CD4-positive, alpha-beta T cell treated with Interleukin-15 for 1 hour (primary cell): ENCODE measurements around the gene TINAGL1.

Experiments
- DNase-seq: peaks from one replicate; pipeline ENCODE4 v3.0.0-alpha.2; 2020

The TINAGL1 gene

DNA sequence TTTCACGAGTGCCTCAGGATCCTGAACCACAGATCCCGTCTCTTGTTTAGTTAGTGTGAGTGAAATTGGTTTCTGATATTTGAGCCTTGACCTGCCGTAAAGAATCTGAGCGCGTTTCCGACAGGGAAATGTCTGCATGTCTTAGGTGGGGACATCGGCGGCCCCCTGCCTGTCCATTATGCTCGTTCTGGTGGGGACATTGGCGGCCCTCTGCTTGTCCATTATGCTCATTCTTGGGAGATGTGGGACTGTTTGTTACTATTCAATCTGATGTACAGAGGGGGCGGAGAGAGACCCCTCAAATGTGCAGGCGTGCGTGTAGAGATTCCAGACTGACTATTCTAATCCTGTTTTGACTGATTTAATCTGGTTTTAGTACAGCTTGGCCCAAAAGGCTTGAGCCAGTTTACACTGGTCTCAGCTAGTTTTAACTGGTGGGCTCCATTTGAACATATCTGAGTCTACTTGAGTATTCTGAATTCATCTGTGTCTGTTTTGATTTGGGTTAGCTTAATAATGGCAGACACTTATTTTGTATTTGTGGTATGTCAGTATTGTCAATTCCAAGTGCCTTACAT, 6.6 kb upstream of the TINAGL1 start:
- no peak for DNase-seq

DNA sequence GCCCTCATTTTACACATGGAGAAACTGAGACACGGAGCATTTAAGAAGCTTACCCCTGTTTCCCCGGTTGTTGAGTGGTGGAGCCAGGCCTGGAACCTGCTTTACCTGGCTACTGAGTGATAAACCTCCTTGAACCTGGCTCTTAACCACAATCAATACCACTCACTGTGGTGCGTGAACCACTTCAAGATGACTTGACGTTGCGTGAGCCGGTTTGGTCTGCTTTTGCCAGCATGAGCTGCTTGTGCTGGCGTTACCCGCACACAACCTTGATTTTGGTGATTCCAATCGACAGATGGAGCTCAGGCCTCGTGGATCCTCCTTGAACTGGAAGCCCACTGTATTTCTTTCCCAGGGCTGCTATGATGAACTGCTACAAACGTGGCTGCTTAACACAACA, 6.1 kb upstream of the TINAGL1 start:
- DNase-seq, result no peak

DNA sequence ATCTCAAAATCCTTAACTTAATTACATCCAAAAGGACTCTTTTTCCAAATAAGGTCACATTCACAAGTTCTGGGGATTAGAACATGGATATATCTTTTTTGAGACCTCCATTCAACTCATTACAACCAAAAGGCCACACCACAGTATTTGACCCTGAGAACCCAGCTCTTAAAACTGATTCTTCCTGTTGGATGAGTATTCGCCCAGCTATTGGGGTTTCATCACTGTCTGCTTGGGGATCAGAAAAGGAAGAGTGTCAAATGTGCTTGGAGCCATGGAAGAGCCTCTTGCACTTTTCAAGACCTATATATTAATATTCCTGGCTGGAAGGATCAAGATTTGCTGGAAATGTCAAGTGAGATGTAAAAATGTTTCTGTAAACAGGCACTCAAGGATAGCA, 5.4 kb upstream of the TINAGL1 start:
- DNase-seq, result no peak

DNA sequence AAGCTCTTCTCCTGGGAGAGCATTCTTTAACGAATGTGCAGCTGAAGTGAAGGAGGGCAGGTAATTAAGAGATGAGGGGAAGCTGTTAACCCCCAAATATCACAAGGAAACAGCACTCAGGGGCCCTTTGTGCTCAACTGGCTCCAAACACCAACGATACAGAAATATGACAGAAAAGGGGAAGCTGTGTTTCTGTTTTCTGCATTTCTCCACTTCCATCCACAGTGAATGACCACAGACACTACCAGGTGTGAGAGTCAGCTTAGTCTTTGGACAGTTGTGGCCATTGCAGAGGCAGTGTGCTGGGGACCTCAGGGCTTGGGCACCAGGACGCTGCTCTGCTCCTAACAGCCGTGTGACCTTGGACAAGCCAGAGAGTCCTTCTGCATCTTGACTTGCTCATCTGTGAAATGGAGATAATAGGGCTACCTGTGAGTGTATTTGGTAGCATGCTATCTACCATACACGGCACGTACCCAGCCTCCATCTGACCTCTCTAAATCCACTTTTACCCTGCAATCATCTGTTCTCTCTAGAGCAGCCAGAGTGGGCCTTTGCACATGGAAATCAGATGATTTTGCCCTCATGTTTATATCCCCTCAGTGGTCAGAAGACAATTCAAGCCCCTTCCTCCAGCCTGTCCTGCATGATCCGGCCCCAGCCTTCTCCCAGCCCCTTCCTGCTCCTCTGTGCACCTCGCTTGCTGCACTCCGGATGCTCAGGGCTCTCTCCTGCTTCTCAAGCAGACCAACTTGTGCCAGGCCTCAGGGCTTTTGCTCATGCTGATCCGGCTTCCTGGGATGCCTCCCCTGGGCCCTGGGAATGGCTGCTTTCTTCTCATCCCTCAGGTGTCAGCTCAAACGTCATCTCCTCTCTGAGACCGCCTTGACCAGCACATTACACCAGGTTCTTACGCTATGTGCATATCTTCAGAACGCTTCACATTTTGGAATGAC, 4.7 kb upstream of the TINAGL1 start:
- no peak for DNase-seq

DNA sequence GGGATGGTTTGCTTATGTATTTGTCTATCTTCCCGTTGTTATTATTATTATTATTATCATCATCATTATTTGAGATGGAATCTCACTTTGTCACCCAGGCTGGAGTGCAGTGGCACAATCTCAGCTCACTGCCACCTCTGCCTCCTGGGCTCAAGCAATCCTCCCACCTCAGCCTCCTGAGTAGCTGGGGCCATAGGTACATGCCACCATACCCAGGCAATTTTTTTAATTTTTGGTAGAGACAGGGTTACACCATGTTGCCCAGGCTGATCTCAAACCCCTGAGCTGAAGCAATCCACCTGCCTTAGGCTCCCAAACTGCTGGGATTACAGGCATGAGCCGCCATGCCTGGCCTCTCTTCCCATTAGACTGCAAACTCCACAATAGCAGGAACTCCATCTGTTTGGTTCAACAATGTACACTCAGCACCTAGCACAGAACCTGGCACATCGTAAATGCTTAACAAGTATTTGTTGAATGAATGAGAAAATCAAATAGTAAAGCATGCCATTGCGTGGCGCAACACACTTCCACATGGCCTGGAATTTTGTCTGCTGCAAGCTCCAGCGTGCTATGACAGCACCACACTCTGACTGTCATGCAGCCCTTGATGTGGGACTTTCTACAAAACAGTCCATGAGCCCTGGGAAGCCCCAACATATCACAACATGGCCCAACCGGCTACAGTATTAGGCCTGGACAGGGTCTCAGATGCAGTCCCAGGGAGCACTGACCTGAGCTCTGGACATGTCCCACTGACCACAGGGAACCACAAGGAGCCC, 3.8 kb upstream of the TINAGL1 start:
- no peak for DNase-seq

DNA sequence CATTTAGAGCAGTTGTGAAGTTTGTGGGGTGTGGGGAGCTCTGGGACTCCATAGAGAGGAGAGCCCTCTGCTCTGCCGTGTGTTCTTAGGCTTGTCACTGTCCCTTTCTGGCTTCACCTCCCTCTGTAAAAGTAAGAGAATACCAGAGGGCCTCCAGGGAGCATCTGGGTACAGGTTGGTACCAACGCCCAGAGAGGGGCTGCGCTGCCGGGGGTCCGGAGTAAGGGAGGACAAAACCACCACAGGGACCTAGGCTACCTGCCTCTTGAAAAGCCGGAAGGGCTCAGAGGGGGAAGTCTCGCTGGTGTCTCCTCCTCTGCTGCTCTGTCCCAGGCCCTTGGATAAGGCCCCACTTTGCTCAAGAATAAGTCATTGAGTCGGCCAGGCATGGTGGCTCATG, 3.1 kb upstream of the TINAGL1 start:
- DNase-seq, result no peak

DNA sequence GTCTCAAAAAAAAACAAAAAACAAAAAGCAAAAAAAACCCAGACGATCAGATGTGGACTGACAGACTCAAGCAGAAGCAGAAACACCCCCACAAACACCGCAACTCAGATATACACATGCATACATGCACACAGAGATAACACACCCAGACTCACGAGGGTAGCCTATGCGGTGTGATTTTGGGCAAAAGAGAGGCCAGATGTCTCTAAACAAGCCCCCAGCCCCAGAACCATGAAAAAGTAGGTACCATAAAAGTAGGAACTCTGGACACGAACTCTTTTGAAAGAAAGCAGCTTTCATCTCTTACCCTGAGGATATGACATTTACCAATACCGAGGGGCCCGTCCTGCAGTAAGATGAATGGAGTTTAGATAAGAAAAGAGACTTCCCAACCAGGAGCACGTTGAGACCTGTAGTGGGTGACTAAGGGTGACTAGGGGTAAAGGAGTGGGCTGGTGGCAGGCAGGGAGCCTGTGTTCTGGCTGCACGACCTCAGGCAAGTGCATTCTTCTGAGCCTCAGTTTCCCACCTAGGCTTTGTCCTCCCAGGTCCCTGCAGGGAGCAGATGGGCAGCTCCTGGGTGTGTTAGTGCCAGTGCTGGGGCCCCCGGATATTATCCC, 1.5 kb upstream of the TINAGL1 start:
- no peak for DNase-seq

DNA sequence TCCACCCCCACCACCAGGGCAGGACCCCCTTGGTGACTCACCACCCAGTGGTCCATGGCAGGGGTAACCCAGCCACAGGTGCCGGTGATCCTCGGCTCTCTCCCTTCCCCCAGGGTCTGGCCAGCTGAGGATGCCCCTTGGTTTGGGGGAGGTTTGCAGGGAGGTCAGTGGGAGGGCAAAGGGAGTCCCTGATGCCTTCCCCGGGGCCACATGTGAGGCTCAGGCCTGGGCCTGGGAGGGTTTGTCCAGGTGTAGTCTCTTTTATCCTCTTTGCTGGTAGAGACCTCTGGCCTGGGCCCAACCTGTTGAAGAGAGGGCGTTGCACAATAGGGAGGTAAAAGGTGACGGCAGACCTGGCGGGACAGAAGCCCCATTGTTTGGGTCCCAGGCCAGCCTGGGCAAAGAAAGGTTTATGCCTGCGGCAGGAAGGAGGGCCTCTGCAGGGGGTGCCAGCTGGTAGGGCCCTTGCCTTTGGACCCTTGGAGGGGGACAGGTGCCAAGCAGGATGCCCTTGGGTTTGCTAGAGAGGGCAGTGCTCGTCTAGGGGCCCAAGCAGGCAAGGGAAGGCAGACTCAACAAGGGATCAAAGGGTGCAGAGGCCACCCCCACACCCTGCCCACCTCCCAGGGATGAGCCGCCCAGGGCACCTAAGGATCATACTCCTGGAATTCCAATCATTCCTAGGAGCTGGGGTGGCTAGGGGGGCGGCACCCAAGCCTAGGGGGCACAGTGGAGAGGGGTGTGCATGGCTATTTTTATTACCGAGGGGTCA, 760 bp upstream of the TINAGL1 start:
- no peak for DNase-seq

DNA sequence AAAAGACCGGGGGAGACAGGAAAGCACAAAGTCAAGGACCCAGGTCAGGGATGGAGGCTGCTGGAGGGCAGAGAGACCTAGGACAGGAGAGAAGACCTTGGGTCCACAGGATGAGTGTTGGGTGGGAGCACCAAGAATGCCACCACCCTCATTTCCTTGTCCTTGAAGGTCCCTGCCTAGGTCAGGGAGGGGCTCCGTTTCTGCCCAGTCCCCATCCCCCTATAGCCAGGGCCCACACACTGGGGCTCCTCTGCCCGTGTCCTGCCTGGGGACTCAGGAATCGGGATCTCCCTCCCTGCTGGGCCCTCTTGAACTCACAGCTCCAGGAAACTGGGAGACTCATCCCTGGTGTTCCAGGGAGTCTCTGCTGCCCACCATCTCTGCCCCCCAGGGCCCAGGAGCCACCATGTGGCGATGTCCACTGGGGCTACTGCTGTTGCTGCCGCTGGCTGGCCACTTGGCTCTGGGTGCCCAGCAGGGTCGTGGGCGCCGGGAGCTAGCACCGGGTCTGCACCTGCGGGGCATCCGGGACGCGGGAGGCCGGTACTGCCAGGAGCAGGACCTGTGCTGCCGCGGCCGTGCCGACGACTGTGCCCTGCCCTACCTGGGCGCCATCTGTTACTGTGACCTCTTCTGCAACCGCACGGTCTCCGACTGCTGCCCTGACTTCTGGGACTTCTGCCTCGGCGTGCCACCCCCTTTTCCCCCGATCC, 584 bp downstream of the TINAGL1 start:
- DNase-seq, result no peak

DNA sequence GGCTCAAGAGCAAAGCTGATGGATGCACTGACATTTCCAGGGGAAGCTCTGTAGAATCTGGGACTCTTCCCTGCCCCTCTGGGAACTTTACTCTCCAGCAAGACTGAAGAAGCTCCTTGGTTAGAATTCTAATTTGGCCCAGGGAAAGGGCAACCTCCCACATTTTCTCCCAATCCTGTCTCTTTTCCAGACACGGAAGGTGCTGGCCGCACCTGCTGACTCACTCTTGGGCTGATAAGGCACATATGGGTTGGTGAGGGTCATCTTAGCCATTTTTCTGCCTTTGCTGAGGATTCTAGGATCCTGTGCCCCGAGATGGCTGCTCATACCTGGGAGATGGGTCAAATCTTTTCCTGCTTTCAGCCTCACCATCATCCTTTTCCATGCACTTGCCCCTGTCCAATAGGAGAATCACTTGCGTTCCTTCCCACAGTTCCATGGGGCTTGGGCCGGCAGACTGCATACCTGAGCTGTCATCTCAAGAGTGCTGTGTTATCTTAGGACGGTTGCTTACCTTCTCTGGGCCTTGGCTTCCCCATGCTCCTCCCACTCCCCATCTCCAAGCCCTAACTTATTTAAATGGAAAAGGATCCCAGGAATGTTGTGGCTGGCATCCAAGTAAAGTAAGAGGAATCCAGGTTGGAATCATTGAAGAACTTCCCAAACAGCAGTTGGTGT, 1.3 kb downstream of the TINAGL1 start:
- DNase-seq, result no peak

DNA sequence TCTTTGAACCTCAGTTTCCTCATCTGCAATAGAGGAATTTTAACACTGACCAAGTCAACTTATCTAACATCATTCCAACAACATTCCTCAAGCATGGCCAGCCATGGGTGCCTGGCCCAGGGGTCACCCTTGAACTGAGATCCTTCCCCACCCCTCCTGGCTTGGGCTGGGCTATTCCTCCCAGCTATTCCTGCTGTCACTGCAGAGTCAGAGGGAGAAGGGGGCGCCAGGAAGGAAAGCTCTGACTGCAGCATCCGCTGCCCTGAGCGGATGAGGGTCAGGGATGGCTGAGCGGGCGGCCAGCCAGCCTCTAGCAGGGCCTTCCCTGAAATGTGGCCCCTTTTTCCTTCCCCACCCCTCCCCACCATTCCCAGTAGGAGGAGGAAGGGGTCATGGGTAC, 3.1 kb downstream of the TINAGL1 start:
- DNase-seq, result no peak

DNA sequence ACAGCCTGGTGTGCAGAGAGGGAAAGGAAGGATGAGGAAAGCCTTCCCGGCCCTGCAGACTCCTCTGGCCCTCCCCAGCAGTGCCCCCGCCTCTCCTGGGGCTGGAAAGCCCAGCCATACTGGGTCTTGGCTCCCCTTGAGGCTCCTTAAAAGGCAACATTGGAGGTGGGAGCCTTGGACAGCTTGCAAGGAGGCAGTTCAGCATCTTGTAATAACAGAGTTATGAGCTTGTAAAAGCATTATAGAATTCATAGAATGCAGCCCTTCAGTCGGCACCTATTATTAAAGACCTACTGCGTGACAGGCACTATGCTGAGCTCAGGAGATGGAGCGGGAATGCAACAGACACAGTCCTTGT, 4.2 kb downstream of the TINAGL1 start:
- no peak for DNase-seq

DNA sequence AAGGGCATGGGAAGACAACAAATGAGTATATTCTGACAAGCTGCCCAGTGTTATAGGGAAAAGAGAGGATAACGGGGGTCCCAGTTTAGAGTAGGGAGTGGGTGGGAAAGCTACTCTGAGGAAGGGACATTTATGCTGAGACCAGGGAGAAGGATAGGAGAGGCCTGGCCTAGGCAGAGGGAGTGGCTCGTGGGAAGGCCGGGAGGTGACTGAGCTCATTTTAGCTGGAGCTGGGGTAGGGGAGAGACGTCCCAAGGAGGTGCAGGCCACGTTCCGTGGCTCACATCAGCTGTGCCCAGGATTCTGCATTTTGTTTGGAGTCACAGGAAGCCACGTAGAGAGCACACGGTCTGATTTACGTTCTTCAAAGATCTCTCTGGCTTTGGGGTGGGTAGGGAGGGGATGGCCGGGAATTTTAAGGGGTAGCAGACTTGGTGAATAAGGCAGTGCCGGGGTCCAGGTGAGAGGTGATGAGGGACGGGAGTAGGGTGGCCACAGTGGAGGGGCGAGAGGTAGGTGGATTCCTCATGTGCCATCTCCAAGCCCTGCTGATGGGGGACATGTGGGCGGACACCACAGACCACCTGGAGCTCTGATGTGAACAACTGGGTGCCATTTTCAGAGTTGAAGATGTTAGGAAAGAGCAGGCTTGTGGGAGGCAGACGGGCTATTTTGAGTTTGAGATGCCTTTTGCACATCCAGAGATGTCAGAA, 4.7 kb downstream of the TINAGL1 start:
- no peak for DNase-seq

DNA sequence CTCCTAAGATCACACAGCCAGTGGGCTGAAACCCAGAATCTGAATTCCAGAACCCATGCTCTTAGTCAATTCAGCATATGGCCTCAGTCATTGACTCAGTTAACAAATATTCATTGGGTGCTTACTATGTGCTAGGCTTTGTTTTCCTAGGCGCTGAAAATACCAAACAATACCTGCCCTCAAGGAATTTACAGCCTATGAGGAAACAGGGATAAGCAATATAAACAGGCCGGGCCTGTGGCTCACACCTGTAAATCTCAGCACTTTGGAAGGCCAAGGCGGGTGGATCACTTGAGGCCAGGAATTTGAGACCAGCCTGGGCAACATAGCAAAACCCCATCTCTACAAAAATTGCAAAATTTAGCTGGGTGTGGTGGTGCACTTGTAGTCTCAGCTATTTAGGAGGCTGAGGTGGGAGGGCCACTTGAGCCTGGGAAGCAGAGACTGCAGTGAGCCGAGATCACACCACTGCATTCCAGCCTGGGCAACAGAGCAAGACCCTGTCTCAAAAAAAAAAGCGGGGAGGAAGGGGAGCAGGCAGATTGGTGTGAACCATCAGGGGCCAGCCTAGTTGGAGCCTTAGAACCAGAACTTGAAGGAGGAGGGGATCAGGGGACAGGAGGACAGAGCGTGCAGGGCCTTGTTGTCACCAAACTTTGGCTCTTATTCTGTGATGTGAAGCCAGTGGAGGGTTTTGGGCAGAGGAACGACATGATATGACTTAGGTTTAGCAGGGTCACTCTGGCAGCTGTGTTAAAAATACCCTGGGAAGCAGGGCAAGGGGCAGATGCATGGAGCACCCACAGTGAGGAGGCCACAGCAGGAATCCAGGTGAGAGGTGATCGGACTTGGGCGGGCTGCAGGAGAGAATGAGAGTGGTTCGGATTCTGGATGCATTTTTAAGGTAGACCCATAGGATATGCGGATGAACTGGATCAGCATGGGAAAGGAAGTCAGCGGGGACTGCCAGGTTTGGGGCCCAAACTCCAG, 5.8 kb downstream of the TINAGL1 start:
- DNase-seq, result no peak

DNA sequence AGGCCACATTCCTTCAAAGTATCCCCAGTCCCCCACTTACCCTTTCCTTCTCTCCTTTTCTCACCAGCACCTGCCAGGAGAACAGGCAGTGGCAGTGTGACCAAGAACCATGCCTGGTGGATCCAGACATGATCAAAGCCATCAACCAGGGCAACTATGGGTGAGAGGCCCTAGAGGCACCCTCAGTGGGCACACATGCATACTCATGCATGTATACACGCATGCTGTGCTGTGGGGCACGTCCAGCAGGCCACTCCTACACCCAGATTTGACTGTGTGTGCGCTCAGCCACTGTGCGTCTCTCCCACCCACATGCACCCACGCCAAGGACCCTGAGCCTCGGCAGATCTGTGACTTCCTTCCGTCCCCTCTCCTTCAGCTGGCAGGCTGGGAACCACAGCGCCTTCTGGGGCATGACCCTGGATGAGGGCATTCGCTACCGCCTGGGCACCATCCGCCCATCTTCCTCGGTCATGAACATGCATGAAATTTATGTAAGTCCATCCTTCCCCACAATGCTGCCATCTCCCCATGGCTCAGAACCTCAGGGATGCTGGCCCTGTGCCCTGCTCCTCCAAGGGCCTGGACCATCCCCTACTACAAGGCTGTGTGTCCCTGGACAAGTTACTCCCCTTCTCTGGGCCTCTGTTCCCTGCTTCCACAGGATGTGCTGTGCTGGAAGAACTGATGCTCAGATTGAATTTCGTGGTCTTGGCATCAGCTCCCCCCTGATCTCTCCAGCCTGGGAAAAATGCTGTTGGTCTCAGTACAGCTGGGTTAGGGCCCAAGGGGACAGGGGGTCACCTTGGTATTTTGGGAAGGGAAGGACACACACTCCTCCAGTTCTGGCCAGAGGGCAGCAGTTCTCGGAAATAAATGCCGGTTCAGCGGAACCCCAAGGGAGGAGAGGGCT, 7.0 kb downstream of the TINAGL1 start:
- DNase-seq, result no peak

DNA sequence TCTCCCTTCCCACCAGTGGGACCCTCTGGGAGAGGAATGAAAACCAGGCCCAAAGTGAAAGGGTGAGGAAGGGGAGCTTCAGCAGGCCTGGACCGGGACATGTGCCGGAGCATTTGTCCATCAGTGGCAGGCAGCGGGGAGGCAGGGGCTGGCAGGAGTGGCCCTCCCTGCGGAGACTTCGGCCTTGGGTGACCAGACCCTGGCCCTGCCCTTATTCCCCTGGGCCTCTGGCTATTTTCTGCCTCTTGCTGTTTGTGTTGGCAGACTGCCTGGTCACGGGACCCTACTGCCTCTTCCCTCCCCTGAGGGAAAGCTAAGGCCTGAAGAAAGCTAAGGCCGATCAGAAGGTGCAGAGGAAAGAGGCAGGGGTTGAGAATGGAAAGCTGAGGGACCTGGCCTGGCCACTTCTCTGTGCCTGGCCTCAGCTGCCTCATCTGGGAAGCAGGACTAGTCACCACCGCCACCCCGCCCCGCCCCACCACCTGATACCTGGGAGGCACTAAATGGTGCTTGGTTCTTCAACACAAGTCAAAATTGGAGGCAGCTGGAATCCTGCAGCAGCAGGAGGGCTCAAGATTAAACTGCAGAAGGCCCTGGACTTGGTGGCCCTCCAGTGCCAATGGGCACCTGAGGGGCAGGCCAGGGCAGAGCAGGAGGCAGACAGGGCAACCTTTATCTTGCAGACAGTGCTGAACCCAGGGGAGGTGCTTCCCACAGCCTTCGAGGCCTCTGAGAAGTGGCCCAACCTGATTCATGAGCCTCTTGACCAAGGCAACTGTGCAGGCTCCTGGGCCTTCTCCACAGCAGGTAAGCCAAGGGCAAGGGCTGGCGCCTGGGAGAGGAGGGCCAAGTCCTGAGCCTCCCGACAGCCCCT, 7.9 kb downstream of the TINAGL1 start:
- DNase-seq, result no peak
